ENCODE results near the gene SPPL2B.

The SPPL2B gene

GRCh38 chr19:2330255-2330631, 1.8 kb downstream of the SPPL2B start:
- ATAC-seq = no peak
- no peak for TF ChIP-seq CSDC2 (CRISPR knock-in tag; IDR thresholded peaks at IDR 0.05)
- TF ChIP-seq ARNTL (CRISPR knock-in tag; IDR thresholded peaks at IDR 0.05; ENCODE audit: borderline replicate concordance, low read depth) = no peak
- TF ChIP-seq, protein P1, sequence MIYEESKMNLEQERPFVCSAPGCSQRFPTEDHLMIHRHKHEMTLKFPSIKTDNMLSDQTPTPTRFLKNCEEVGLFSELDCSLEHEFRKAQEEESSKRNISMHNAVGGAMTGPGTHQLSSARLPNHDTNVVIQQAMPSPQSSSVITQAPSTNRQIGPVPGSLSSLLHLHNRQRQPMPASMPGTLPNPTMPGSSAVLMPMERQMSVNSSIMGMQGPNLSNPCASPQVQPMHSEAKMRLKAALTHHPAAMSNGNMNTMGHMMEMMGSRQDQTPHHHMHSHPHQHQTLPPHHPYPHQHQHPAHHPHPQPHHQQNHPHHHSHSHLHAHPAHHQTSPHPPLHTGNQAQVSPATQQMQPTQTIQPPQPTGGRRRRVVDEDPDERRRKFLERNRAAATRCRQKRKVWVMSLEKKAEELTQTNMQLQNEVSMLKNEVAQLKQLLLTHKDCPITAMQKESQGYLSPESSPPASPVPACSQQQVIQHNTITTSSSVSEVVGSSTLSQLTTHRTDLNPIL (CRISPR knock-in tag; IDR thresholded peaks at IDR 0.05; ENCODE audit: low read depth) = no peak
- TF ChIP-seq ZNF8 (CRISPR knock-in tag; IDR thresholded peaks at IDR 0.05) = no peak
- TF ChIP-seq OSR1 (CRISPR knock-in tag; IDR thresholded peaks at IDR 0.05) = no peak
- TF ChIP-seq ZC3H10 (CRISPR knock-in tag; IDR thresholded peaks at IDR 0.05) = no peak
- TF ChIP-seq ZFP30 (CRISPR knock-in tag; IDR thresholded peaks at IDR 0.05) = no peak
- no peak for TF ChIP-seq ISL1 (CRISPR knock-in tag; IDR thresholded peaks at IDR 0.05)
- TF ChIP-seq, protein P2, sequence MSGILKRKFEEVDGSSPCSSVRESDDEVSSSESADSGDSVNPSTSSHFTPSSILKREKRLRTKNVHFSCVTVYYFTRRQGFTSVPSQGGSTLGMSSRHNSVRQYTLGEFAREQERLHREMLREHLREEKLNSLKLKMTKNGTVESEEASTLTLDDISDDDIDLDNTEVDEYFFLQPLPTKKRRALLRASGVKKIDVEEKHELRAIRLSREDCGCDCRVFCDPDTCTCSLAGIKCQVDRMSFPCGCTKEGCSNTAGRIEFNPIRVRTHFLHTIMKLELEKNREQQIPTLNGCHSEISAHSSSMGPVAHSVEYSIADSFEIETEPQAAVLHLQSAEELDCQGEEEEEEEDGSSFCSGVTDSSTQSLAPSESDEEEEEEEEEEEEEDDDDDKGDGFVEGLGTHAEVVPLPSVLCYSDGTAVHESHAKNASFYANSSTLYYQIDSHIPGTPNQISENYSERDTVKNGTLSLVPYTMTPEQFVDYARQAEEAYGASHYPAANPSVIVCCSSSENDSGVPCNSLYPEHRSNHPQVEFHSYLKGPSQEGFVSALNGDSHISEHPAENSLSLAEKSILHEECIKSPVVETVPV (CRISPR knock-in tag; IDR thresholded peaks at IDR 0.05) = no peak
- TF ChIP-seq RARB (CRISPR knock-in tag; IDR thresholded peaks at IDR 0.05) = no peak
- TF ChIP-seq SNAI2 (CRISPR knock-in tag; IDR thresholded peaks at IDR 0.05) = no peak
- no peak for TF ChIP-seq ESRRG (CRISPR knock-in tag; IDR thresholded peaks at IDR 0.05)
- TF ChIP-seq ZFP3 (CRISPR knock-in tag; IDR thresholded peaks at IDR 0.05) = no peak
- no peak for TF ChIP-seq TCF4 (CRISPR knock-in tag; IDR thresholded peaks at IDR 0.05; ENCODE audit: borderline replicate concordance)
- TF ChIP-seq BACH2 (CRISPR knock-in tag; IDR thresholded peaks at IDR 0.05; ENCODE audit: borderline replicate concordance) = no peak
- TF ChIP-seq POU6F1 (CRISPR knock-in tag; IDR thresholded peaks at IDR 0.05; ENCODE audit: borderline replicate concordance, low read depth) = no peak
- TF ChIP-seq ZNF70 (CRISPR knock-in tag; IDR thresholded peaks at IDR 0.05) = no peak
- no peak for TF ChIP-seq GLIS3 (CRISPR knock-in tag; IDR thresholded peaks at IDR 0.05)

DNA sequence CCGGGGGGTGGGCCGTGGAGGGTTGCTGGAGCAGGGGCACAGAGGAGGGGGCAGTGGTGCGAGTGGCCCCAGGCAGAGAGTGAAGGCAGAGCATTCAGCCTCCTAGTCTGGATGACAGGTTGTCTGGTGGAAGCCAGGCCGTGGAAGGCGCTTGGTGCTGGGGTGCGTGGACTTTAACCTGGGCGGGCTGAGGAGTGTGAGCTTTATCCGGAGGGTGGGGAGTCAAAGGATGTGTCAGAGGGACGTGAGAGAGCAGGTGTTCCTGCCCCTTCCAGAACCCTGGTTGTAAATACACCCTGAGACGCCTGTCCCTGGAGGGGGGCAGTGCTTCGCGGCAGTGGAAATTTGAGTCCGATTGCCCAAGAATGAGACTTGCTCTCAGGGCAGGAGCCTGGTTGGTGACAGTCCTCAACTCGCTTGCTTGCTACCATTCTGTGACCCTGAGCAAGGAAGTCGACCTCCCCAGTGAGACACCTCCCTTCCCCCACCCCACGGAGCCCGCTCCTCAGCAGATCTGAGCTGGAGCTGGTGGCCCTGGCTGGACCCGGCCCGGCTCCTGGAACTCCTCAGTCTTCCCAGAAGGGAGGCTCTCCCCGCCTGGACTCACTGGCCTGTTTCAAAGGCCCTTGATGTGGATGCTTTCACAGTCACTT, 2.3 kb downstream of the SPPL2B start:
- ATAC-seq = no peak
- TF ChIP-seq ISL1 (CRISPR knock-in tag; IDR thresholded peaks at IDR 0.05) = no peak
- no peak for TF ChIP-seq ARNTL (CRISPR knock-in tag; IDR thresholded peaks at IDR 0.05; ENCODE audit: borderline replicate concordance, low read depth)
- no peak for TF ChIP-seq ZNF70 (CRISPR knock-in tag; IDR thresholded peaks at IDR 0.05)
- no peak for TF ChIP-seq ESRRG (CRISPR knock-in tag; IDR thresholded peaks at IDR 0.05)
- TF ChIP-seq GLIS3 (CRISPR knock-in tag; IDR thresholded peaks at IDR 0.05) = no peak

- TF ChIP-seq OSR1 (CRISPR knock-in tag; IDR thresholded peaks at IDR 0.05) (no peak), POU6F1 (CRISPR knock-in tag; IDR thresholded peaks at IDR 0.05; ENCODE audit: borderline replicate concordance, low read depth) (no peak), ZFP30 (CRISPR knock-in tag; IDR thresholded peaks at IDR 0.05) (no peak), ZC3H10 (CRISPR knock-in tag; IDR thresholded peaks at IDR 0.05) (no peak), ISL1 (CRISPR knock-in tag; IDR thresholded peaks at IDR 0.05) (no peak), GLIS3 (CRISPR knock-in tag; IDR thresholded peaks at IDR 0.05) (no peak), PPARA (CRISPR knock-in tag; IDR thresholded peaks at IDR 0.05; ENCODE audit: borderline replicate concordance) (no peak), ZFP3 (CRISPR knock-in tag; IDR thresholded peaks at IDR 0.05) (no peak), ZNF565 (CRISPR knock-in tag; conservative IDR thresholded peaks at IDR 0.05; ENCODE audit: low read depth) (no peak), BACH2 (CRISPR knock-in tag; IDR thresholded peaks at IDR 0.05; ENCODE audit: borderline replicate concordance) (no peak), CSDC2 (CRISPR knock-in tag; IDR thresholded peaks at IDR 0.05) (no peak)
- TF ChIP-seq, protein P1 (CRISPR knock-in tag; IDR thresholded peaks at IDR 0.05; ENCODE audit: low read depth) = no peak
- no peak for ATAC-seq
These were observed 3.2 kb downstream of the SPPL2B start for GRCh38 chr19:2331601-2332246.

Measured in SK-N-SH treated with all-trans-retinoic acid at 6 μM for 48 hours (cell line).